Measurements from ENCODE around the gene TMPRSS6. TPM values are rescaled to one million over a fixed set of nuclear protein-coding genes. Genes with fewer than 3 reads are reported as not detected.

Gene TMPRSS6
- polyA plus RNA-seq (2011; rRNA removed): not detected in 2 replicates
- polyA minus RNA-seq (2011; rRNA and poly(A)+ RNA removed): not detected in 2 replicates

DNA sequence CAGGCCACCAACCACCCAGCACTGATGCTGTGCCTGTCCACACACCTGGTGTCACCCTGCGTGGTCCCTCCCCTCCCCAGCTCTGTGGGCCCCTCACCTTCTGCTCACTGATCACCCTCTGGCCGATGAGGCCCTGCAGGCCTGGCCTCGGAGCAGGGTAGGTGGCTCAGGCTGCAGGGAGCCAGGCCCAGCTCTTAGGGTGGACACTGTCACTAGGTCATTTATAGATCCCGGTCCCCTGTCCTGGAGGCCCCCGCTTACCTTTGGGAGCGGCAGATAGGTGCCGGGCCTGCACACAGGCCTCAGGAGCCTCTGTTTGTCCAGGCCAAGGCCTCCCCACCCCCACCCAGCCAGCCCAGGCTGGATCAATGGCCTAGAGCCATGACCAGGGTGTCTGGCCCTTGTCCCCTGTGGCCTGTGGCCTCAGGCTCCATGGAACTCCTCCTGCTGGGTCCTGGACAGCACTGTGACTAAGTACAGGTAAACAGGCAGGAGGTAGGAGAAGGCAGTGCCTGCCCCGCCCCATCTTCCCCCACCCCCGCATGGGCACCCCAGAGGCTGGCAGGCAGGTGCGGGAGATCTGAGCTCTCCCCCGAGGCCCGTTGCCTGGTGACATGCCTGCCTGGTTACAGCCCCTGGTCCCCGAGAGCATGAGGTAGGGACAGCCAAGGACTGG is at the start of gene TMPRSS6:
TMPRSS6 (minus strand) TSS at position 472 of the 676 bp plus-strand sequence. CDS start 6,296 bp downstream, outside the sequence.
- TF ChIP-seq, protein P1, sequence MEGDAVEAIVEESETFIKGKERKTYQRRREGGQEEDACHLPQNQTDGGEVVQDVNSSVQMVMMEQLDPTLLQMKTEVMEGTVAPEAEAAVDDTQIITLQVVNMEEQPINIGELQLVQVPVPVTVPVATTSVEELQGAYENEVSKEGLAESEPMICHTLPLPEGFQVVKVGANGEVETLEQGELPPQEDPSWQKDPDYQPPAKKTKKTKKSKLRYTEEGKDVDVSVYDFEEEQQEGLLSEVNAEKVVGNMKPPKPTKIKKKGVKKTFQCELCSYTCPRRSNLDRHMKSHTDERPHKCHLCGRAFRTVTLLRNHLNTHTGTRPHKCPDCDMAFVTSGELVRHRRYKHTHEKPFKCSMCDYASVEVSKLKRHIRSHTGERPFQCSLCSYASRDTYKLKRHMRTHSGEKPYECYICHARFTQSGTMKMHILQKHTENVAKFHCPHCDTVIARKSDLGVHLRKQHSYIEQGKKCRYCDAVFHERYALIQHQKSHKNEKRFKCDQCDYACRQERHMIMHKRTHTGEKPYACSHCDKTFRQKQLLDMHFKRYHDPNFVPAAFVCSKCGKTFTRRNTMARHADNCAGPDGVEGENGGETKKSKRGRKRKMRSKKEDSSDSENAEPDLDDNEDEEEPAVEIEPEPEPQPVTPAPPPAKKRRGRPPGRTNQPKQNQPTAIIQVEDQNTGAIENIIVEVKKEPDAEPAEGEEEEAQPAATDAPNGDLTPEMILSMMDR (IDR thresholded peaks at IDR 0.05; ENCODE audit: insufficient read depth, low read depth, low read length): no peak
- Histone ChIP-seq H3K4me3 (ENCODE audit: low read depth, low read length) (no peak within 1 kb of the TSS), H3K27me3 (ENCODE audit: control insufficient read depth, insufficient read depth, low read length) (peaks cover 8% of the 10 kb centered on the region), H3K36me3 (ENCODE audit: control insufficient read depth, insufficient read depth, low read length) (no peaks in the 10 kb centered on the region)
- POLR2A ChIA-PET: no interaction called here
- CTCF ChIA-PET: no interaction called here
- no peak for DNase-seq (ENCODE audit: low read depth)

DNA sequence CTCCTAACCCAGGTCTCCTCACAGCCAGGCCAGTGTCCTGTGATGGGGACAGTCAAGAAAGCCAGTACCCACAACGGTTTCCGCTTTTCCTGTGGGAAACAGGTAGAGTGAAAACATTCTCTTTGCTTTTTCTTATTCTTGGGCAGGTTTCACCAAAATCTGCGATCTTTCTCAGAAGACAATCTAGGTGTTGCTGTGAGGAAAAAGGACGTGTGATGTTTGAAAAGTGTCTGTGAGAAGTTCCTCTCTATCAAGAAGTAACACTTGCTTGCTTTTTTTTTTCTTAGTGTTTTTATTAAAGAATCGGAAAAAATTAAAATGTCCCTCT is 49.4 kb upstream of the TMPRSS6 start:
- ChIA-PET POLR2A (no interaction called here), CTCF (no interaction called here)
- TF ChIP-seq, protein P1 (IDR thresholded peaks at IDR 0.05; ENCODE audit: insufficient read depth, low read depth, low read length): no peak
- peaks cover 11% of the 10 kb centered on the region for H3K27me3 ChIP-seq (ENCODE audit: control insufficient read depth, insufficient read depth, low read length)
- no peak overlapping the region for H3K4me3 ChIP-seq (ENCODE audit: low read depth, low read length)
- H3K36me3 ChIP-seq (ENCODE audit: control insufficient read depth, insufficient read depth, low read length): no peaks in the 10 kb centered on the region
- no peak for DNase-seq (ENCODE audit: low read depth)

DNA sequence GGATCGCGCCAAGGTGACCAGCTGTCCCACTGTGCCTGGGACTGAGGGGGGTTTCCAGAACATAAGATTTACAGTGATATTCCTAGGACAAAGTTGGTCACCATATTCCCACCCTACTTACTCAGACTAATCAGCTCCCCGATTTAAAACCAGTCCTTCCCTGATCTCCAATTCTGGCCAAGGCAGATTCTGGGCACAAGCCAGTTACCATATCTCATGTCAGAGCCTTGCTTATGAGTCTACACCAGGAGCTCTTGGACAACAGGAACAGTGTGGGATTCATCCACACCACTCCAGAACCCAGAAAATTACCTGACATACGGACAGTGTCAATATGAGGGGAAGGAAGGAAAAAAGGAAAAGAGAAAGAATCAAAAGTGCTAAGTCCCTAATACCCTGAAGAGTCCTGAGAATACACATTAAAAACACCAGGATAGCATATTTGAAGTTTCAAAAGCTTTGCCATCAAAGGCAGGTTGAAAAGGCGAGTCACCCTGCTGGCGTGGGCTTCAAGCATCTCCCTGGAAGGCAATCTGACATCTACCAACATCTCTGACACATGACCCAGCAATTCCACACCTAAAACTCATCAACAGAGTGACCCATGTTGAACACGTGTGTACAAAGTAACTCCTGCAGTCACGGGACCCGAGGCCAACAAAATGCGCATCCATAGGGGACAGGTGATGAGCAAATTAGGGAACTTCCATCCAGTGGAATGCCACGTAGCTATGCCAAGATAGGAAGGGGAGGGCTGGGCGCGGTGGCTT is 48.2 kb upstream of the TMPRSS6 start:
- no peak for DNase-seq (ENCODE audit: low read depth)
- Histone ChIP-seq H3K36me3 (ENCODE audit: control insufficient read depth, insufficient read depth, low read length) (no peaks in the 10 kb centered on the region), H3K27me3 (ENCODE audit: control insufficient read depth, insufficient read depth, low read length) (peaks cover 9% of the 10 kb centered on the region), H3K4me3 (ENCODE audit: low read depth, low read length) (no peak overlapping the region)
- CTCF ChIA-PET: interaction anchor here (1.2 to 2.3 kb wide), 3 partner anchors 10 to 81 kb away, joined by 3 to 16 read pairs (median 8); no protein-coding TSS in a partner anchor
- TF ChIP-seq, protein P1 (IDR thresholded peaks at IDR 0.05; ENCODE audit: insufficient read depth, low read depth, low read length): no peak
- POLR2A ChIA-PET: no interaction called here

DNA sequence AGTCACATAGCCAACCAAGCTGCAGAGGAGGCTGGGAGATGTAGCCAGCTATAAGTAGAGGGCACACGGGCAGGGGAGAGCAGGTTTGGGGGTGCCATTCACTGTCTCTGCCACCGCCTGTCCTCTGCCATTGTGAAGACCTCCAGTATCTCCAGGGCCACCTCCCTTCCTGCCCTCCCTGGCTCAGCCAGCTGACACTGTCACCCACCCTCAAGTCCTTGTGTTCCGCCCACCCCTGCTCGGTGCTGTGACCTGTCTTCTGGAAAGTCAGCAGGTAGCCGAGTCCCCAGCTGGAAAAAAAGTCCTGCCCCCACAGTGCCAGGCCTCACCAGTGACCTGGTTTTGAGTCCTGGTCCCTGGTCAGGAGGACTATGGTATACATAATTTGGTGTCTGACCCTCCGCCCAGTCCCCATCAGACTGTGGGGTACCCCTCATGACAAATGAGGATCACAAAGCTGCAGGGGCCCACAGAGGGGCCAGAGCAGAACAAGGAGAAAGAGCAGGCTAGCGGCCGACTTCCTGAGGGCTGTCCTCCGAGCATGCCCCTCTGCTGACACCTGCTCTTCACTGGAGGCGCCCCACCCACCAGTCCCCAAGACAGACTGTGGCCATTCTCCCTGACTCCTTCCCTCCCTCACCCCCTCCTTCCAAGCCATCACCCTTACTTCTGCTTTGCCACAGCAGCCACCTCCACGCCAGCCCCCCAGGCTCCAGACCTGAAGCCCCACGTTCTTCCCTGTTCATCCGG is 47.3 kb upstream of the TMPRSS6 start:
- H3K27me3 ChIP-seq (ENCODE audit: control insufficient read depth, insufficient read depth, low read length): peaks cover 7% of the 10 kb centered on the region; the same call in 1 of the 2 replicates

More for the DNA sequence above, 47.3 kb upstream of the TMPRSS6 start:
- no peak for DNase-seq (ENCODE audit: low read depth)
- TF ChIP-seq, protein P1 (IDR thresholded peaks at IDR 0.05; ENCODE audit: insufficient read depth, low read depth, low read length): no peak
- H3K36me3 ChIP-seq (ENCODE audit: control insufficient read depth, insufficient read depth, low read length): no peaks in the 10 kb centered on the region
- POLR2A ChIA-PET: no interaction called here
- CTCF ChIA-PET: interaction anchor here (0.7 to 2.3 kb wide), 6 partner anchors 11 to 105 kb away, joined by 3 to 16 read pairs (median 3); no protein-coding TSS in a partner anchor
- no peak overlapping the region for H3K4me3 ChIP-seq (ENCODE audit: low read depth, low read length)

All from BJ (cell line).